HepG2 (cell line): Measurements from ENCODE around the gene STRADB. TPM values are rescaled to one million over a fixed set of nuclear protein-coding genes. Genes with fewer than 3 reads are reported as not detected.

Source experiments
- AKNA ChIP-seq: sonication (generic); formaldehyde crosslinking; IDR thresholded peaks from 2 replicates; pipeline ENCODE4 v1.4.0; 2020; ENCODE audit warnings: missing genetic modification reagents, borderline replicate concordance
- ARID5B ChIP-seq: IDR thresholded peaks from 2 replicates; pipeline ENCODE4 v1.4.0; 2020; ENCODE audit warnings: mild to moderate bottlenecking, missing genetic modification reagents
- ASH2L ChIP-seq: fragments of 300-600, 200-600 bp; sonication (generic); IDR thresholded peaks from 2 replicates; pipeline ENCODE4 v1.7.0; 2017; ENCODE audit warnings: low read depth, mild to moderate bottlenecking, moderate library complexity, mixed read lengths, low read length; ENCODE audit not compliant: insufficient read length
- ATF2 ChIP-seq: sonication (generic); formaldehyde crosslinking; IDR thresholded peaks from 2 replicates; pipeline ENCODE4 v1.4.0; 2020; ENCODE audit warnings: missing genetic modification reagents
- ATRX ChIP-seq: sonication (generic); formaldehyde crosslinking; IDR thresholded peaks from 2 replicates; pipeline ENCODE4 v1.4.0; 2020; ENCODE audit warnings: missing genetic modification reagents, borderline replicate concordance
- CEBPG ChIP-seq: IDR thresholded peaks from 2 replicates; pipeline ENCODE4 v1.6.1; 2016
- CREB1 ChIP-seq, 2 experiments: fragments of 450-650 bp in 1 of 2; IDR thresholded peaks; 2 replicates each; pipeline ENCODE4 v1.6.1; 2016 to 2017; ENCODE audit warnings: control low read depth in 1 of 2, mild to moderate bottlenecking in 1 of 2, missing compliant biosample characterization in 1 of 2, missing genetic modification characterization in 1 of 2
- FLYWCH1 ChIP-seq: sonication (generic); formaldehyde crosslinking; IDR thresholded peaks from 2 replicates; pipeline ENCODE4 v1.8.1; 2023; ENCODE audit warnings: mild to moderate bottlenecking, missing genetic modification reagents
- HMG20A ChIP-seq: IDR thresholded peaks from 2 replicates; pipeline ENCODE4 v1.6.1; 2016; ENCODE audit warnings: borderline replicate concordance
- HOXA9 ChIP-seq: sonication (generic); formaldehyde crosslinking; IDR thresholded peaks from 2 replicates; pipeline ENCODE4 v1.8.1; 2022; ENCODE audit warnings: missing genetic modification reagents, mild to moderate bottlenecking, moderate library complexity, borderline replicate concordance
- KAT7 ChIP-seq: IDR thresholded peaks from 2 replicates; pipeline ENCODE4 v1.6.1; 2018; ENCODE audit warnings: borderline replicate concordance, missing compliant biosample characterization
- NFKBIZ ChIP-seq: IDR thresholded peaks from 2 replicates; pipeline ENCODE4 v1.6.1; 2018; ENCODE audit warnings: missing genetic modification reagents, missing compliant biosample characterization
- NRL ChIP-seq: sonication (generic); formaldehyde crosslinking; IDR thresholded peaks from 2 replicates; pipeline ENCODE4 v1.5.0; 2020; ENCODE audit warnings: missing genetic modification reagents, mild to moderate bottlenecking, moderate library complexity, borderline replicate concordance
- RELA ChIP-seq: sonication (generic); formaldehyde crosslinking; IDR thresholded peaks from 2 replicates; pipeline ENCODE4 v1.4.0; 2020; ENCODE audit warnings: missing genetic modification reagents
- SOX5 ChIP-seq: IDR thresholded peaks from 2 replicates; pipeline ENCODE4 v1.6.1; 2016; ENCODE audit warnings: borderline replicate concordance
- SUZ12 ChIP-seq: fragments of 150-350 bp; IDR thresholded peaks from 2 replicates; pipeline ENCODE4 v1.6.1; 2014; ENCODE audit warnings: low read depth, low read length
- SYNCRIP ChIP-seq: fragments of 200-400 bp; formaldehyde crosslinking; IDR thresholded peaks from 2 replicates; pipeline ENCODE4 v1.6.1; 2018; ENCODE audit warnings: mild to moderate bottlenecking, low read depth, low read length; ENCODE audit not compliant: insufficient read depth
- TCF7 ChIP-seq: sonication (generic); IDR thresholded peaks from 2 replicates; pipeline ENCODE4 v1.6.1; 2016; ENCODE audit warnings: antibody characterized with exemption, low read depth
- ZNF121 ChIP-seq: sonication (generic); formaldehyde crosslinking; IDR thresholded peaks from 2 replicates; pipeline ENCODE4 v1.5.0; 2020; ENCODE audit warnings: mild to moderate bottlenecking, missing genetic modification reagents
- ZNF570 ChIP-seq: sonication (generic); formaldehyde crosslinking; IDR thresholded peaks from 2 replicates; pipeline ENCODE4 v1.4.0; 2020; ENCODE audit warnings: mild to moderate bottlenecking, missing genetic modification reagents, borderline replicate concordance
- ZSCAN20 ChIP-seq: sonication (generic); formaldehyde crosslinking; IDR thresholded peaks from 2 replicates; pipeline ENCODE4 v1.4.0; 2020; ENCODE audit warnings: missing genetic modification reagents, mild to moderate bottlenecking, borderline replicate concordance
- polyA plus RNA-seq, 8 experiments: library from polyadenylated mRNA; depleted of rRNA in 3 of 8; stranded (reverse) in 7 of 8; unstranded in 1 of 8; fragments of >200 nt; fragmentation: Illumina TruSeq in 4 of 8; extraction: Trizol in 4 of 8; gene quantifications; 2 replicates each; pipeline versions ENCODE4 v1.2.1 to v1.2.3, GENCODE V29; 2011 to 2016; ENCODE audit warnings: low read depth in 4 of 8, missing spikeins in 1 of 8, mixed read lengths in 1 of 8; ENCODE audit not compliant: insufficient read depth in 1 of 8
- total RNA-seq, 5 experiments: library from RNA; depleted of rRNA; stranded (reverse); fragments of >200 nt; fragmentation: Illumina TruSeq; extraction: Trizol; gene quantifications; 2 replicates each; pipeline ENCODE4 v1.2.3, GENCODE V29; 2016; ENCODE audit warnings: low read depth in 1 of 5

STRADB gene
- total and polyA plus RNA-seq, 2 of the 13 experiments (the other 11 are each of a cell fraction or from before 2014, with no cell fraction given), result 34.1 to 66.6 TPM

GRCh38 chr2:201406077-201406662, 45.4 kb upstream of the STRADB start (continued):
- TF ChIP-seq CEBPG (peak; percentile 99), ARID5B (peak; percentile 50; the same call in 1 of the 2 replicates), KAT7 (no peak), ZSCAN20 (CRISPR knock-in tag) (no peak), SUZ12 (no peak), ASH2L (peak; percentile 75), ZNF121 (CRISPR knock-in tag) (no peak), HMG20A (CRISPR knock-in tag) (peak; percentile 57; the same call in 1 of the 2 replicates), ZNF570 (no peak), TCF7 (no peak), SOX5 (CRISPR knock-in tag) (0 out of 2 replicates have a peak, but pooled peaks have one; percentile 27), NFKBIZ (CRISPR knock-in tag) (no peak), ATRX (no peak), HOXA9 (CRISPR knock-in tag) (no peak), AKNA (CRISPR knock-in tag) (no peak), FLYWCH1 (CRISPR knock-in tag) (no peak), NRL (CRISPR knock-in tag) (no peak), SYNCRIP (no peak), RELA (CRISPR knock-in tag) (no peak), ATF2 (peak; percentile 41; the same call in 1 of the 2 replicates), CREB1 (IDR thresholded peaks at IDR 0.05) (no peak), CREB1 (CRISPR knock-in tag; IDR thresholded peaks at IDR 0.05) (peak; percentile 33; the same call in 1 of the 2 replicates)
